ENCODE measurements around the gene ORAI2.

ORAI2 gene

DNA sequence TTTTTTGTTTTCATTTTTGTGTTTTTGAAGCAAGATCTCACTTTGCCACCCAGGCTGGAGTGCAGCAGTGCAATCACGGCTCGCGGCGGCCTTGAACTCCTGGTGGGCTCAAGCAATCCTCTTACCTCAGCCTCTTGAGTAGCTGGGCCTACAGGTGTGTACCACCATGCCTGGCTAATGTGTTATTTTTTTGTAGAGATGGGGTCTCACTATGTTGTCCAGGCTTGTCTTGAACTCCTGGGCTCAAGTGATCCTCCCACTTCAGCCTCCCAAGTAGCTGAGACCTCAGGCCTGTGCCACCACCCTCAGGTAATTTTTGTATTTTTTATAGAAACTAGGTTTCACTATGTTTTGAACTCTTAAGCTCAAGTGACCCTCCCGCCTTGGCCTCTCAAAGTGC lies 22.5 kb upstream of the ORAI2 start:
- no peaks in the 10 kb centered on the region for H3K9me3 ChIP-seq (ENCODE audit: severe bottlenecking)
- no peak overlapping the region for H3K4me3 ChIP-seq (ENCODE audit: low read depth, low read length)
- H3K27ac ChIP-seq = no peak overlapping the region
- peaks cover 93% of the 10 kb centered on the region for H3K36me3 ChIP-seq
- no peaks in the 10 kb centered on the region for H3K27me3 ChIP-seq (ENCODE audit: insufficient read depth, low read depth, severe bottlenecking)
- no peak for TF ChIP-seq CTCF (IDR thresholded peaks at IDR 0.05; ENCODE audit: low read depth, low read length)
- DNase-seq = no peak

DNA sequence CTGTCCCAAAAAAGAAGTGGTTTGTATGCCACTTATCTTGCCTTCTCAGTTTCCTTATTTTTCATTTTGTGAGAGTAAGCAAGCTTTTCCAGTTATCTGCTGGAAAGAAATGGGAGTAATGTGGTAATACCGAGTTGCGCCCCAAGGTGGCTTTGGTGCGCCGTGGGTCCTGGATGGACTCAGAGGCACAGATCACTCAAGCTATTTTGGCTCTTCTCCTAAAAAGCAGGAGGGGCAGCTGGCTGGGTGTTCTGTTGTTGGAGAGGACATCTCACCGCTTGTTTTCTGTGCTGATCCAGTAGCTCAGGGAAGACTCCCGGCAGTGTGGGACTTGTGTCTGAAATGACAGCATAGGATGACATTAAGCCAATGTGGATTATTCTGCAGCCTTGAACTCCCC lies 20.8 kb upstream of the ORAI2 start:
- Histone ChIP-seq H3K9me3 (ENCODE audit: severe bottlenecking) (no peaks in the 10 kb centered on the region), H3K27ac (no peak overlapping the region), H3K36me3 (peaks cover 78% of the 10 kb centered on the region), H3K4me3 (ENCODE audit: low read depth, low read length) (no peak overlapping the region), H3K27me3 (ENCODE audit: insufficient read depth, low read depth, severe bottlenecking) (no peaks in the 10 kb centered on the region)
- peak; percentile 54 for DNase-seq
- peak; percentile 70 for TF ChIP-seq CTCF (IDR thresholded peaks at IDR 0.05; ENCODE audit: low read depth, low read length)

DNA sequence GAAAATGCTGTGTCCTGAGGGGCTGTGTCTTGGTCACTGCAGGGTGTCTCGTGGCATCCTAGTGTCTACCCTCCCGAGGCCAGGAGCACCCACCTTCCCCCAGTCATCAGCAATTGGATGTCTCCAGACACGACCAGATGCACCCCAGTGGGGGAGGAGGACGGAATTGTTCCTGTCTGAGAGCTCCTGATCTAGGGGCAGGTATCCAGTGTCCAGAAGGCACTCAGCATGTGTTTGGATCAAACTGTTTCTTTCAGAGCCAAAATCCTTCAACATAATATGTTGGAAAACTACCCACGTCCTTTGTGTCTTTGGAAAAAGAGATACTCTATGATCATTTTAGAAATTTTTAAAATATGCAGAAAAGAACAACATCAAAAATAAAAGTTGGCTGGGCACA lies 20.3 kb upstream of the ORAI2 start:
- peaks cover 73% of the 10 kb centered on the region for H3K36me3 ChIP-seq
- no peak for TF ChIP-seq CTCF (IDR thresholded peaks at IDR 0.05; ENCODE audit: low read depth, low read length)
- H3K9me3 ChIP-seq (ENCODE audit: severe bottlenecking) = no peaks in the 10 kb centered on the region
- no peak overlapping the region for H3K27ac ChIP-seq
- no peak for DNase-seq
- H3K27me3 ChIP-seq (ENCODE audit: insufficient read depth, low read depth, severe bottlenecking) = no peaks in the 10 kb centered on the region
- no peak overlapping the region for H3K4me3 ChIP-seq (ENCODE audit: low read depth, low read length)

- DNase-seq = no peak
- H3K36me3 ChIP-seq = peaks cover 73% of the 10 kb centered on the region
- H3K9me3 ChIP-seq (ENCODE audit: severe bottlenecking) = no peaks in the 10 kb centered on the region
- no peak for TF ChIP-seq CTCF (IDR thresholded peaks at IDR 0.05; ENCODE audit: low read depth, low read length)
- no peak overlapping the region for H3K4me3 ChIP-seq (ENCODE audit: low read depth, low read length)
- no peak overlapping the region for H3K27ac ChIP-seq
- H3K27me3 ChIP-seq (ENCODE audit: insufficient read depth, low read depth, severe bottlenecking) = no peaks in the 10 kb centered on the region
These were observed 19.8 kb upstream of the ORAI2 start for GRCh38 chr7:102413611-102414010.

DNA sequence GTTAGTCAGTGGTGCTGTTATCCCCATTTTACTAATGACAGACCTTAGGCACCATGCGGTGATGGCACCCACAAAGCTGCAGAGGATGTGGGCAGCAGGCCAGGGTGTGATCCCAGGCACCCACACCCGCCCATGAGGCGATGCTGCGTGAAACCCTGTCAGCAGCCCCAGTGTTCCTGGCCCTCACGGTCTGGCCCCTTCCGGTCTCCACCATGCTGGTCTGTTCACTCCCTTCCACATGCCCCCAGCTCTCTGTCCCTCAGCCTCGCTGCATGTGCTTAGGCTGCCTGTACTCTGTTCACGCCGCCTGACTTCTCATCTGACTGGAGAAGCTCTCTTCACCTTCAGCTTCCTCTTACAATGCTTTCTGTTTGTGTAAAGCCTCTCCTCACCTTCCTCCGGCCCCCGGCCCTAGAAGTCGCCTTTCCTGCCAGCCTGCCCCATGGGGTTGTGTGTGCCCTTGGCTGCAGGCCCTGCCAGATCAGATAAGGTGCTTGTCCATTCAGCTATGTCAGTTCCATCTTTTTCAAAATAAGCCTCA lies 17.6 kb upstream of the ORAI2 start:
- Histone ChIP-seq H3K27me3 (ENCODE audit: insufficient read depth, low read depth, severe bottlenecking) (no peaks in the 10 kb centered on the region), H3K27ac (no peak overlapping the region), H3K9me3 (ENCODE audit: severe bottlenecking) (no peaks in the 10 kb centered on the region), H3K36me3 (peaks cover 69% of the 10 kb centered on the region), H3K4me3 (ENCODE audit: low read depth, low read length) (no peak overlapping the region)
- no peak for DNase-seq
- no peak for TF ChIP-seq CTCF (IDR thresholded peaks at IDR 0.05; ENCODE audit: low read depth, low read length)

GRCh38 chr7:102416406-102416805 lies 17.0 kb upstream of the ORAI2 start:
- no peak overlapping the region for H3K27ac ChIP-seq
- TF ChIP-seq CTCF (IDR thresholded peaks at IDR 0.05; ENCODE audit: low read depth, low read length) = no peak
- no peak for DNase-seq
- H3K9me3 ChIP-seq (ENCODE audit: severe bottlenecking) = no peaks in the 10 kb centered on the region
- no peak overlapping the region for H3K4me3 ChIP-seq (ENCODE audit: low read depth, low read length)
- no peaks in the 10 kb centered on the region for H3K27me3 ChIP-seq (ENCODE audit: insufficient read depth, low read depth, severe bottlenecking)
- peaks cover 68% of the 10 kb centered on the region for H3K36me3 ChIP-seq
